GM12872 (cell line): Measurements from ENCODE around the gene ACVR1.

Source experiments
- TF ChIP-seq, protein P1 (sequence below): IDR thresholded peaks from 3 replicates; pipeline ENCODE4 v1.5.1; 2011; ENCODE audit warnings: low read depth, mild to moderate bottlenecking, low read length, moderate library complexity; ENCODE audit not compliant: insufficient read depth

The ACVR1 gene

GRCh38 chr2:157692768-157693167 is 183.4 kb downstream of the ACVR1 start:
- TF ChIP-seq, protein P1, sequence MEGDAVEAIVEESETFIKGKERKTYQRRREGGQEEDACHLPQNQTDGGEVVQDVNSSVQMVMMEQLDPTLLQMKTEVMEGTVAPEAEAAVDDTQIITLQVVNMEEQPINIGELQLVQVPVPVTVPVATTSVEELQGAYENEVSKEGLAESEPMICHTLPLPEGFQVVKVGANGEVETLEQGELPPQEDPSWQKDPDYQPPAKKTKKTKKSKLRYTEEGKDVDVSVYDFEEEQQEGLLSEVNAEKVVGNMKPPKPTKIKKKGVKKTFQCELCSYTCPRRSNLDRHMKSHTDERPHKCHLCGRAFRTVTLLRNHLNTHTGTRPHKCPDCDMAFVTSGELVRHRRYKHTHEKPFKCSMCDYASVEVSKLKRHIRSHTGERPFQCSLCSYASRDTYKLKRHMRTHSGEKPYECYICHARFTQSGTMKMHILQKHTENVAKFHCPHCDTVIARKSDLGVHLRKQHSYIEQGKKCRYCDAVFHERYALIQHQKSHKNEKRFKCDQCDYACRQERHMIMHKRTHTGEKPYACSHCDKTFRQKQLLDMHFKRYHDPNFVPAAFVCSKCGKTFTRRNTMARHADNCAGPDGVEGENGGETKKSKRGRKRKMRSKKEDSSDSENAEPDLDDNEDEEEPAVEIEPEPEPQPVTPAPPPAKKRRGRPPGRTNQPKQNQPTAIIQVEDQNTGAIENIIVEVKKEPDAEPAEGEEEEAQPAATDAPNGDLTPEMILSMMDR, result no peak

GRCh38 chr2:157691695-157692094 is 184.4 kb downstream of the ACVR1 start:
- TF ChIP-seq, protein P1, result no peak

- TF ChIP-seq, protein P1, result no peak
These were observed 185.0 kb downstream of the ACVR1 start for GRCh38 chr2:157691131-157691530.
